ENCODE results near the gene CDC5L.

Gene CDC5L

GRCh38 chr6:44373787-44374186 lies 13.7 kb upstream of the CDC5L start:
- no peak for DNase-seq (ENCODE audit: low spot score)

GRCh38 chr6:44375071-44375470 lies 12.4 kb upstream of the CDC5L start:
- no peak for DNase-seq (ENCODE audit: low spot score)

GRCh38 chr6:44377484-44377883 lies 10.0 kb upstream of the CDC5L start:
- no peak for DNase-seq (ENCODE audit: low spot score)

- DNase-seq (ENCODE audit: low spot score): no peak
These were observed 9.5 kb upstream of the CDC5L start for GRCh38 chr6:44377971-44378370.

- peak; percentile 70 for DNase-seq (ENCODE audit: low spot score)
These were observed 5.8 kb upstream of the CDC5L start for GRCh38 chr6:44381739-44382138.

- DNase-seq (ENCODE audit: low spot score): no peak
These were observed 1.1 kb upstream of the CDC5L start for GRCh38 chr6:44386364-44386928.

- DNase-seq (ENCODE audit: low spot score): peak; percentile 20
These were observed 569 bp upstream of the CDC5L start for GRCh38 chr6:44386929-44387345.

- peak; percentile 18 for DNase-seq (ENCODE audit: low spot score)
These were observed 605 bp downstream of the CDC5L start for GRCh38 chr6:44388135-44388487.

GRCh38 chr6:44388887-44389286 lies 1.4 kb downstream of the CDC5L start:
- no peak for DNase-seq (ENCODE audit: low spot score)

GRCh38 chr6:44390158-44390683 lies 2.7 kb downstream of the CDC5L start:
- DNase-seq (ENCODE audit: low spot score): no peak

GRCh38 chr6:44395501-44395900 lies 8.0 kb downstream of the CDC5L start:
- no peak for DNase-seq (ENCODE audit: low spot score)

GRCh38 chr6:44396968-44397367 lies 9.5 kb downstream of the CDC5L start:
- peak; percentile 29 for DNase-seq (ENCODE audit: low spot score)

- DNase-seq (ENCODE audit: low spot score): no peak
These were observed 10.1 kb downstream of the CDC5L start for GRCh38 chr6:44397424-44398164.

- no peak for DNase-seq (ENCODE audit: low spot score)
These were observed 12.5 kb downstream of the CDC5L start for GRCh38 chr6:44399991-44400390.

- no peak for DNase-seq (ENCODE audit: low spot score)
These were observed 13.1 kb downstream of the CDC5L start for GRCh38 chr6:44400572-44400971.

GRCh38 chr6:44401138-44401537 lies 13.6 kb downstream of the CDC5L start:
- DNase-seq (ENCODE audit: low spot score): no peak

GRCh38 chr6:44404022-44404714 lies 16.7 kb downstream of the CDC5L start:
- no peak for DNase-seq (ENCODE audit: low spot score)

- DNase-seq (ENCODE audit: low spot score): no peak
These were observed 17.2 kb downstream of the CDC5L start for GRCh38 chr6:44404715-44405099.

GRCh38 chr6:44407951-44408670 lies 20.6 kb downstream of the CDC5L start:
- no peak for DNase-seq (ENCODE audit: low spot score)

GRCh38 chr6:44409207-44409794 lies 21.8 kb downstream of the CDC5L start:
- no peak for DNase-seq (ENCODE audit: low spot score)

- DNase-seq (ENCODE audit: low spot score): no peak
These were observed 22.9 kb downstream of the CDC5L start for GRCh38 chr6:44410363-44410762.

GRCh38 chr6:44411141-44411540 lies 23.6 kb downstream of the CDC5L start:
- DNase-seq (ENCODE audit: low spot score): no peak
